ENCODE data around the gene ACAP2. TPM values are rescaled to one million over a fixed set of nuclear protein-coding genes. Genes with fewer than 3 reads are reported as not detected.

The ACAP2 gene
- total and polyA plus RNA-seq, 2 experiments from 2014 or later: 45.6 to 104 TPM

GRCh38 chr3:195441992-195442572, 738 bp downstream of the ACAP2 start:
- Mint-ChIP-seq H3K4me1 (peaks cover 42% of the 10 kb centered on the region), H3K4me3 (peak overlapping the region; percentile 92), H3K27me3 (ENCODE audit: insufficient read depth, low read depth, poor library complexity) (peaks cover 2% of the 10 kb centered on the region), H3K27ac (no peak overlapping the region), H3K9me3 (no peaks in the 10 kb centered on the region), H3K36me3 (ENCODE audit: low read depth) (no peaks in the 10 kb centered on the region)
- Histone ChIP-seq H3K79me2 (replicated peaks; ENCODE audit: insufficient read depth) (peaks cover 48% of the 10 kb centered on the region), H3K4me3 (peak overlapping the region; percentile 87), H3K9me2 (ENCODE audit: insufficient read depth) (no peaks in the 10 kb centered on the region), H3K27ac (ENCODE audit: low read depth) (peak overlapping the region; percentile 51), H3K4me2 (peak overlapping the region; percentile 86), H3F3A (replicated peaks; ENCODE audit: low read depth) (no peaks in the 10 kb centered on the region), H4K20me1 (replicated peaks; ENCODE audit: insufficient read depth) (peaks cover 22% of the 10 kb centered on the region; the same call in 1 of the 2 replicates), H3K27me3 (ENCODE audit: insufficient read depth) (no peaks in the 10 kb centered on the region), H3K4me1 (ENCODE audit: insufficient read depth) (peaks cover 22% of the 10 kb centered on the region), H2AFZ (peak overlapping the region; percentile 95), H3K36me3 (ENCODE audit: insufficient read depth) (no peaks in the 10 kb centered on the region)
- DNase-seq (ENCODE audit: low spot score): peak; percentile 65
- peak; percentile 14 for ATAC-seq
- no peak for TF ChIP-seq JUNB (IDR thresholded peaks at IDR 0.05; ENCODE audit: unreplicated experiment)
- TF ChIP-seq POLR2AphosphoS5 (IDR thresholded peaks at IDR 0.05; ENCODE audit: low read depth): no peak
- TF ChIP-seq, protein P1, sequence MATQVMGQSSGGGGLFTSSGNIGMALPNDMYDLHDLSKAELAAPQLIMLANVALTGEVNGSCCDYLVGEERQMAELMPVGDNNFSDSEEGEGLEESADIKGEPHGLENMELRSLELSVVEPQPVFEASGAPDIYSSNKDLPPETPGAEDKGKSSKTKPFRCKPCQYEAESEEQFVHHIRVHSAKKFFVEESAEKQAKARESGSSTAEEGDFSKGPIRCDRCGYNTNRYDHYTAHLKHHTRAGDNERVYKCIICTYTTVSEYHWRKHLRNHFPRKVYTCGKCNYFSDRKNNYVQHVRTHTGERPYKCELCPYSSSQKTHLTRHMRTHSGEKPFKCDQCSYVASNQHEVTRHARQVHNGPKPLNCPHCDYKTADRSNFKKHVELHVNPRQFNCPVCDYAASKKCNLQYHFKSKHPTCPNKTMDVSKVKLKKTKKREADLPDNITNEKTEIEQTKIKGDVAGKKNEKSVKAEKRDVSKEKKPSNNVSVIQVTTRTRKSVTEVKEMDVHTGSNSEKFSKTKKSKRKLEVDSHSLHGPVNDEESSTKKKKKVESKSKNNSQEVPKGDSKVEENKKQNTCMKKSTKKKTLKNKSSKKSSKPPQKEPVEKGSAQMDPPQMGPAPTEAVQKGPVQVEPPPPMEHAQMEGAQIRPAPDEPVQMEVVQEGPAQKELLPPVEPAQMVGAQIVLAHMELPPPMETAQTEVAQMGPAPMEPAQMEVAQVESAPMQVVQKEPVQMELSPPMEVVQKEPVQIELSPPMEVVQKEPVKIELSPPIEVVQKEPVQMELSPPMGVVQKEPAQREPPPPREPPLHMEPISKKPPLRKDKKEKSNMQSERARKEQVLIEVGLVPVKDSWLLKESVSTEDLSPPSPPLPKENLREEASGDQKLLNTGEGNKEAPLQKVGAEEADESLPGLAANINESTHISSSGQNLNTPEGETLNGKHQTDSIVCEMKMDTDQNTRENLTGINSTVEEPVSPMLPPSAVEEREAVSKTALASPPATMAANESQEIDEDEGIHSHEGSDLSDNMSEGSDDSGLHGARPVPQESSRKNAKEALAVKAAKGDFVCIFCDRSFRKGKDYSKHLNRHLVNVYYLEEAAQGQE (IDR thresholded peaks at IDR 0.05; ENCODE audit: unreplicated experiment): no peak
- TF ChIP-seq EZH2phosphoT487 (IDR thresholded peaks at IDR 0.05; ENCODE audit: unreplicated experiment): no peak
- TF ChIP-seq, protein P2, sequence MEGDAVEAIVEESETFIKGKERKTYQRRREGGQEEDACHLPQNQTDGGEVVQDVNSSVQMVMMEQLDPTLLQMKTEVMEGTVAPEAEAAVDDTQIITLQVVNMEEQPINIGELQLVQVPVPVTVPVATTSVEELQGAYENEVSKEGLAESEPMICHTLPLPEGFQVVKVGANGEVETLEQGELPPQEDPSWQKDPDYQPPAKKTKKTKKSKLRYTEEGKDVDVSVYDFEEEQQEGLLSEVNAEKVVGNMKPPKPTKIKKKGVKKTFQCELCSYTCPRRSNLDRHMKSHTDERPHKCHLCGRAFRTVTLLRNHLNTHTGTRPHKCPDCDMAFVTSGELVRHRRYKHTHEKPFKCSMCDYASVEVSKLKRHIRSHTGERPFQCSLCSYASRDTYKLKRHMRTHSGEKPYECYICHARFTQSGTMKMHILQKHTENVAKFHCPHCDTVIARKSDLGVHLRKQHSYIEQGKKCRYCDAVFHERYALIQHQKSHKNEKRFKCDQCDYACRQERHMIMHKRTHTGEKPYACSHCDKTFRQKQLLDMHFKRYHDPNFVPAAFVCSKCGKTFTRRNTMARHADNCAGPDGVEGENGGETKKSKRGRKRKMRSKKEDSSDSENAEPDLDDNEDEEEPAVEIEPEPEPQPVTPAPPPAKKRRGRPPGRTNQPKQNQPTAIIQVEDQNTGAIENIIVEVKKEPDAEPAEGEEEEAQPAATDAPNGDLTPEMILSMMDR (conservative IDR thresholded peaks at IDR 0.05; ENCODE audit: low read depth in 2 of 2): no peak
- no peak for TF ChIP-seq ZNF462 (CRISPR knock-in tag; IDR thresholded peaks at IDR 0.05)
- TF ChIP-seq CREB1 (CRISPR knock-in tag; IDR thresholded peaks at IDR 0.05; ENCODE audit: low read depth): no peak
- TF ChIP-seq ZNF114 (CRISPR knock-in tag; IDR thresholded peaks at IDR 0.05): no peak
- TF ChIP-seq STAT1 (IDR thresholded peaks at IDR 0.05; ENCODE audit: unreplicated experiment): no peak
- no peak for TF ChIP-seq NANOG (IDR thresholded peaks at IDR 0.05; ENCODE audit: borderline replicate concordance)
- no peak for TF ChIP-seq EZH2 (IDR thresholded peaks at IDR 0.05; ENCODE audit: low read depth, unreplicated experiment)
- TF ChIP-seq ETS1 (IDR thresholded peaks at IDR 0.05): no peak
